GM08714 (cell line): ENCODE measurements around the gene LARGE1.

ENCODE experiments used
- H3K4me3 ChIP-seq: fragments of 200-500 bp; sonication (Bioruptor generic); 2 replicates; pipeline ENCODE4 v1.5.1; 2014; ENCODE audit warnings: mild to moderate bottlenecking, low read length, inconsistent platforms
- ZNF274 ChIP-seq: IDR thresholded peaks from 2 replicates; pipeline ENCODE4 v1.6.1; 2012; ENCODE audit warnings: mild to moderate bottlenecking, low read depth, low read length

LARGE1 gene

GRCh38 chr22:33520904-33521780, 399.1 kb downstream of the LARGE1 start:
- TF ChIP-seq ZNF274: no peak
- H3K4me3 ChIP-seq: no peak overlapping the region

GRCh38 chr22:33519974-33520903, 400.0 kb downstream of the LARGE1 start:
- TF ChIP-seq ZNF274: no peak
- H3K4me3 ChIP-seq: no peak overlapping the region

- no peak for TF ChIP-seq ZNF274
- H3K4me3 ChIP-seq: no peak overlapping the region
Observed at GRCh38 chr22:33519071-33519973, 401.0 kb downstream of the LARGE1 start.

GRCh38 chr22:33518405-33518804, 401.9 kb downstream of the LARGE1 start:
- no peak for TF ChIP-seq ZNF274
- no peak overlapping the region for H3K4me3 ChIP-seq

GRCh38 chr22:33515795-33516194, 404.5 kb downstream of the LARGE1 start:
- no peak for TF ChIP-seq ZNF274
- H3K4me3 ChIP-seq: no peak overlapping the region

- no peak for TF ChIP-seq ZNF274
- no peak overlapping the region for H3K4me3 ChIP-seq
Observed at GRCh38 chr22:33513388-33514338, 406.6 kb downstream of the LARGE1 start.

GRCh38 chr22:33512908-33513307, 407.4 kb downstream of the LARGE1 start:
- TF ChIP-seq ZNF274: no peak
- no peak overlapping the region for H3K4me3 ChIP-seq

- no peak overlapping the region for H3K4me3 ChIP-seq
- TF ChIP-seq ZNF274: no peak
Observed at GRCh38 chr22:33510429-33510904, 409.8 kb downstream of the LARGE1 start.

GRCh38 chr22:33504941-33505625, 415.2 kb downstream of the LARGE1 start:
- H3K4me3 ChIP-seq: no peak overlapping the region
- TF ChIP-seq ZNF274: no peak

GRCh38 chr22:33496112-33496511, 424.2 kb downstream of the LARGE1 start:
- TF ChIP-seq ZNF274: no peak
- H3K4me3 ChIP-seq: no peak overlapping the region

- no peak for TF ChIP-seq ZNF274
- no peak overlapping the region for H3K4me3 ChIP-seq
Observed at GRCh38 chr22:33493476-33494205, 426.6 kb downstream of the LARGE1 start.

GRCh38 chr22:33492210-33492651, 428.0 kb downstream of the LARGE1 start:
- no peak for TF ChIP-seq ZNF274
- H3K4me3 ChIP-seq: no peak overlapping the region
